Measurements from ENCODE around the gene GIMAP6.

Gene GIMAP6

GRCh38 chr7:150586785-150587152, 45.4 kb downstream of the GIMAP6 start:
- Histone ChIP-seq H3K9me3 (ENCODE audit: control insufficient read depth, low read length) (no peaks in the 10 kb centered on the region), H3K36me3 (ENCODE audit: control insufficient read depth in 1 of 2, insufficient read depth in 2 of 2, low read depth in 1 of 2, low read length in 2 of 2) (no peaks in the 10 kb centered on the region), H3K18ac (ENCODE audit: low read depth in 1 of 2, low read length in 2 of 2) (no peak overlapping the region), H3K79me1 (replicated peaks; ENCODE audit: low read length, poor library complexity, severe bottlenecking) (no peaks in the 10 kb centered on the region), H3K27ac (ENCODE audit: low read length, poor library complexity, severe bottlenecking) (no peak overlapping the region), H3K4ac (ENCODE audit: low read depth in 1 of 2, low read length in 2 of 2) (no peak overlapping the region), H3K4me1 (ENCODE audit: control insufficient read depth, insufficient read depth, low read depth, low read length) (no peaks in the 10 kb centered on the region), H2BK5ac (ENCODE audit: low read depth, low read length, poor library complexity, severe bottlenecking) (no peak overlapping the region), H3K14ac (ENCODE audit: low read length in 2 of 2) (no peak overlapping the region), H2BK120ac (ENCODE audit: low read depth, low read length) (no peak overlapping the region), H4K91ac (ENCODE audit: low read length) (no peak overlapping the region), H2BK15ac (ENCODE audit: low read depth, poor library complexity, severe bottlenecking) (no peak overlapping the region), H3K9ac (ENCODE audit: low read length) (no peak overlapping the region), H3K23ac (ENCODE audit: low read length in 2 of 2) (no peak overlapping the region), H2AFZ (ENCODE audit: low read depth, low read length) (no peak overlapping the region), H3K4me3 (ENCODE audit: insufficient read depth in 1 of 2, low read depth in 1 of 2, low read length in 2 of 2) (no peak overlapping the region), H3K4me2 (ENCODE audit: low read length, poor library complexity, severe bottlenecking) (no peak overlapping the region), H4K8ac (ENCODE audit: low read length) (no peak overlapping the region), H2BK12ac (ENCODE audit: low read length in 2 of 2) (no peak overlapping the region), H2AK5ac (ENCODE audit: low read length, severe bottlenecking) (no peak overlapping the region), H3K27me3 (ENCODE audit: control insufficient read depth in 1 of 2, insufficient read depth in 1 of 2, low read length in 2 of 2) (no peaks in the 10 kb centered on the region)
- DNase-seq, result no peak

- Histone ChIP-seq H3K4me1 (ENCODE audit: control insufficient read depth, insufficient read depth, low read depth, low read length) (no peaks in the 10 kb centered on the region), H3K9me3 (ENCODE audit: control insufficient read depth, low read length) (no peaks in the 10 kb centered on the region), H3K9ac (ENCODE audit: low read length) (no peak overlapping the region), H3K4me3 (ENCODE audit: insufficient read depth in 1 of 2, low read depth in 1 of 2, low read length in 2 of 2) (no peak overlapping the region), H2BK5ac (ENCODE audit: low read depth, low read length, poor library complexity, severe bottlenecking) (no peak overlapping the region), H3K23ac (ENCODE audit: low read length in 2 of 2) (no peak overlapping the region), H3K18ac (ENCODE audit: low read depth in 1 of 2, low read length in 2 of 2) (no peak overlapping the region), H2AK5ac (ENCODE audit: low read length, severe bottlenecking) (no peak overlapping the region), H3K36me3 (ENCODE audit: control insufficient read depth in 1 of 2, insufficient read depth in 2 of 2, low read depth in 1 of 2, low read length in 2 of 2) (no peaks in the 10 kb centered on the region), H2BK120ac (ENCODE audit: low read depth, low read length) (no peak overlapping the region), H2AFZ (ENCODE audit: low read depth, low read length) (no peak overlapping the region), H3K4ac (ENCODE audit: low read depth in 1 of 2, low read length in 2 of 2) (no peak overlapping the region), H3K79me1 (replicated peaks; ENCODE audit: low read length, poor library complexity, severe bottlenecking) (no peaks in the 10 kb centered on the region), H2BK15ac (ENCODE audit: low read depth, poor library complexity, severe bottlenecking) (no peak overlapping the region), H3K27ac (ENCODE audit: low read length, poor library complexity, severe bottlenecking) (no peak overlapping the region), H4K8ac (ENCODE audit: low read length) (no peak overlapping the region), H2BK12ac (ENCODE audit: low read length in 2 of 2) (no peak overlapping the region), H3K4me2 (ENCODE audit: low read length, poor library complexity, severe bottlenecking) (no peak overlapping the region), H3K27me3 (ENCODE audit: control insufficient read depth in 1 of 2, insufficient read depth in 1 of 2, low read length in 2 of 2) (no peaks in the 10 kb centered on the region), H4K91ac (ENCODE audit: low read length) (no peak overlapping the region), H3K14ac (ENCODE audit: low read length in 2 of 2) (no peak overlapping the region)
- DNase-seq, result no peak
- 77% methylated on average over 4 of the region's 4 CpGs for WGBS
These were observed 46.0 kb downstream of the GIMAP6 start for GRCh38 chr7:150586068-150586784.

- no peak overlapping the region for H3K18ac ChIP-seq (ENCODE audit: low read depth in 1 of 2, low read length in 2 of 2)
- no peak overlapping the region for H4K91ac ChIP-seq (ENCODE audit: low read length)
- no peak overlapping the region for H2AFZ ChIP-seq (ENCODE audit: low read depth, low read length)
- no peak overlapping the region for H4K8ac ChIP-seq (ENCODE audit: low read length)
- no peak overlapping the region for H3K9ac ChIP-seq (ENCODE audit: low read length)
- H3K9me3 ChIP-seq (ENCODE audit: control insufficient read depth, low read length), result no peaks in the 10 kb centered on the region
- no peak overlapping the region for H2BK5ac ChIP-seq (ENCODE audit: low read depth, low read length, poor library complexity, severe bottlenecking)
- no peak overlapping the region for H2AK5ac ChIP-seq (ENCODE audit: low read length, severe bottlenecking)
- H3K4me2 ChIP-seq (ENCODE audit: low read length, poor library complexity, severe bottlenecking), result no peak overlapping the region
- WGBS, result 75% methylated on average over 7 of the region's 7 CpGs
- H3K79me1 ChIP-seq (replicated peaks; ENCODE audit: low read length, poor library complexity, severe bottlenecking), result no peaks in the 10 kb centered on the region
- H2BK120ac ChIP-seq (ENCODE audit: low read depth, low read length), result no peak overlapping the region
- no peaks in the 10 kb centered on the region for H3K27me3 ChIP-seq (ENCODE audit: control insufficient read depth in 1 of 2, insufficient read depth in 1 of 2, low read length in 2 of 2)
- no peaks in the 10 kb centered on the region for H3K36me3 ChIP-seq (ENCODE audit: control insufficient read depth in 1 of 2, insufficient read depth in 2 of 2, low read depth in 1 of 2, low read length in 2 of 2)
- no peak overlapping the region for H3K23ac ChIP-seq (ENCODE audit: low read length in 2 of 2)
- no peak for DNase-seq
- no peaks in the 10 kb centered on the region for H3K4me1 ChIP-seq (ENCODE audit: control insufficient read depth, insufficient read depth, low read depth, low read length)
- H3K4ac ChIP-seq (ENCODE audit: low read depth in 1 of 2, low read length in 2 of 2), result no peak overlapping the region
- H2BK15ac ChIP-seq (ENCODE audit: low read depth, poor library complexity, severe bottlenecking), result no peak overlapping the region
- H3K4me3 ChIP-seq (ENCODE audit: insufficient read depth in 1 of 2, low read depth in 1 of 2, low read length in 2 of 2), result no peak overlapping the region
- no peak overlapping the region for H3K27ac ChIP-seq (ENCODE audit: low read length, poor library complexity, severe bottlenecking)
- no peak overlapping the region for H2BK12ac ChIP-seq (ENCODE audit: low read length in 2 of 2)
- H3K14ac ChIP-seq (ENCODE audit: low read length in 2 of 2), result no peak overlapping the region
These were observed 47.0 kb downstream of the GIMAP6 start for GRCh38 chr7:150585199-150585598.

GRCh38 chr7:150580638-150581394, 51.4 kb downstream of the GIMAP6 start:
- H3K4me1 ChIP-seq (ENCODE audit: control insufficient read depth, insufficient read depth, low read depth, low read length), result no peaks in the 10 kb centered on the region
- no peak for DNase-seq

More at GRCh38 chr7:150580638-150581394, 51.4 kb downstream of the GIMAP6 start:
- Histone ChIP-seq H2AFZ (ENCODE audit: low read depth, low read length) (no peak overlapping the region), H3K79me1 (replicated peaks; ENCODE audit: low read length, poor library complexity, severe bottlenecking) (no peaks in the 10 kb centered on the region), H3K18ac (ENCODE audit: low read depth in 1 of 2, low read length in 2 of 2) (no peak overlapping the region), H4K8ac (ENCODE audit: low read length) (no peak overlapping the region), H2BK120ac (ENCODE audit: low read depth, low read length) (no peak overlapping the region), H3K27me3 (ENCODE audit: control insufficient read depth in 1 of 2, insufficient read depth in 1 of 2, low read length in 2 of 2) (no peaks in the 10 kb centered on the region), H2BK5ac (ENCODE audit: low read depth, low read length, poor library complexity, severe bottlenecking) (no peak overlapping the region), H2BK15ac (ENCODE audit: low read depth, poor library complexity, severe bottlenecking) (no peak overlapping the region), H4K91ac (ENCODE audit: low read length) (no peak overlapping the region), H2BK12ac (ENCODE audit: low read length in 2 of 2) (no peak overlapping the region), H3K4me3 (ENCODE audit: insufficient read depth in 1 of 2, low read depth in 1 of 2, low read length in 2 of 2) (no peak overlapping the region), H3K9me3 (ENCODE audit: control insufficient read depth, low read length) (no peaks in the 10 kb centered on the region), H3K23ac (ENCODE audit: low read length in 2 of 2) (no peak overlapping the region), H3K27ac (ENCODE audit: low read length, poor library complexity, severe bottlenecking) (no peak overlapping the region), H3K36me3 (ENCODE audit: control insufficient read depth in 1 of 2, insufficient read depth in 2 of 2, low read depth in 1 of 2, low read length in 2 of 2) (no peaks in the 10 kb centered on the region), H3K14ac (ENCODE audit: low read length in 2 of 2) (no peak overlapping the region), H3K4ac (ENCODE audit: low read depth in 1 of 2, low read length in 2 of 2) (no peak overlapping the region), H3K9ac (ENCODE audit: low read length) (no peak overlapping the region), H3K4me2 (ENCODE audit: low read length, poor library complexity, severe bottlenecking) (no peak overlapping the region), H2AK5ac (ENCODE audit: low read length, severe bottlenecking) (no peak overlapping the region)
- WGBS, result 78% methylated on average over 1 of the region's 3 CpGs

All from mesenchymal stem cell (in vitro differentiated cells and primary cell).